ENCODE results near the gene SH2B2.

GRCh38 chr7:102284399-102284798, 2.3 kb upstream of the SH2B2 start:
- no peak for TF ChIP-seq CTCF (IDR thresholded peaks at IDR 0.05; ENCODE audit: borderline replicate concordance, extremely low read depth, low read length, poor library complexity, severe bottlenecking)
- no peak for TF ChIP-seq EZH2 (IDR thresholded peaks at IDR 0.05; ENCODE audit: borderline replicate concordance, low read depth, low read length, severe bottlenecking)

Data from DND-41 (cell line).